ENCODE results near the gene VKORC1.

DNA sequence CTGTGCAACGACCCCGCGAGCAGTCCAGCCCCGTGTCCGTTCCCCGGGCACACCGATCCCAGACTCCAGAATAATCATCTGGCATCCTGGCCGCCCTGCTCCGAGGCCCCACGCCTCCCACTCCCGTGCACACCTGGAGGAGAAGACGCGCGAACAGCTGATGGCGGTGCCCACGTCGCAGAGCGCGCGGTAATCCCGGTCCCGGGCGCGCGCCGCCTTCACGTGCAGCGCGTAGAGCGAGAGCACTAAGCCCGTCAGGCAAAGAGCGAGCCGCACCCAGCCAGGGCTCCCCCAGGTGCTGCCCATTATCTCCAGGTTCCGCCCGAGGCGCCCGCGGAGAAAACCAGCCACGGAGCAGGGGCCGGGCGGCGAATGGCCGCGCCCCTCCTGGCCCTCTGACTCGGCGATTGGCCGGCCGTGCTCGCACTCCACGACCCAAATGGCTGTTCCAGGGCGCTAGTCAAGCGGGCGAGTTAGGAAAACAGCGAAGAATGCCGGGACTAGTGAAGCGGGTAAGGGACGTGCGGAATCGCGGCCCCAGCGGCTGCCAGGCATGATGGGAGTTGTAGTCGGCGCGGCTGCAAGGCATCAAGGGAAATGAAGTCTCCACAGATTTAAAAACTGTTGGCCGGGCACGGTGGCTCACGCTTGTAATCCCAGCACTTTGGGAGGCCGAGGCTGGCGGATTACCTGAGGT, at the start of gene VKORC1:
- no peak for TF ChIP-seq POLR2A (IDR thresholded peaks at IDR 0.05)
- TF ChIP-seq, protein P1, sequence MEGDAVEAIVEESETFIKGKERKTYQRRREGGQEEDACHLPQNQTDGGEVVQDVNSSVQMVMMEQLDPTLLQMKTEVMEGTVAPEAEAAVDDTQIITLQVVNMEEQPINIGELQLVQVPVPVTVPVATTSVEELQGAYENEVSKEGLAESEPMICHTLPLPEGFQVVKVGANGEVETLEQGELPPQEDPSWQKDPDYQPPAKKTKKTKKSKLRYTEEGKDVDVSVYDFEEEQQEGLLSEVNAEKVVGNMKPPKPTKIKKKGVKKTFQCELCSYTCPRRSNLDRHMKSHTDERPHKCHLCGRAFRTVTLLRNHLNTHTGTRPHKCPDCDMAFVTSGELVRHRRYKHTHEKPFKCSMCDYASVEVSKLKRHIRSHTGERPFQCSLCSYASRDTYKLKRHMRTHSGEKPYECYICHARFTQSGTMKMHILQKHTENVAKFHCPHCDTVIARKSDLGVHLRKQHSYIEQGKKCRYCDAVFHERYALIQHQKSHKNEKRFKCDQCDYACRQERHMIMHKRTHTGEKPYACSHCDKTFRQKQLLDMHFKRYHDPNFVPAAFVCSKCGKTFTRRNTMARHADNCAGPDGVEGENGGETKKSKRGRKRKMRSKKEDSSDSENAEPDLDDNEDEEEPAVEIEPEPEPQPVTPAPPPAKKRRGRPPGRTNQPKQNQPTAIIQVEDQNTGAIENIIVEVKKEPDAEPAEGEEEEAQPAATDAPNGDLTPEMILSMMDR (IDR thresholded peaks at IDR 0.05): no peak

Measured in lower leg skin (tissue), 3 donors.